Measurements from ENCODE around the gene SH3RF3. TPM values are rescaled to one million over a fixed set of nuclear protein-coding genes. Genes with fewer than 3 reads are reported as not detected.

The SH3RF3 gene
- polyA plus RNA-seq, 1 donor (not counting 4 experiments of a cell fraction or from before 2014, with no cell fraction given) = 0.08 TPM

GRCh38 chr2:109349503-109350465, 220.8 kb downstream of the SH3RF3 start:
- Histone ChIP-seq H3K9me1 (ENCODE audit: control insufficient read depth, extremely low read depth, insufficient read depth, low read length) (no peaks in the 10 kb centered on the region), H3K4me1 (ENCODE audit: control insufficient read depth, extremely low read depth, insufficient read depth, low read length) (peaks cover 14% of the 10 kb centered on the region), H3K9ac (ENCODE audit: control insufficient read depth, extremely low read depth, insufficient read depth, low read length) (no peak overlapping the region), H4K20me1 (ENCODE audit: control insufficient read depth, extremely low read depth, insufficient read depth, low read length) (no peaks in the 10 kb centered on the region), H3K4me2 (ENCODE audit: control insufficient read depth, extremely low read depth, insufficient read depth, low read depth, low read length) (no peak overlapping the region), H3K36me3 (ENCODE audit: control insufficient read depth in 2 of 2, extremely low read depth in 1 of 2, insufficient read depth in 2 of 2, low read length in 2 of 2) (no peaks in the 10 kb centered on the region), H3K27me3 (ENCODE audit: control insufficient read depth, extremely low read depth, insufficient read depth, low read length) (peaks cover 34% of the 10 kb centered on the region), H3K27ac (ENCODE audit: control insufficient read depth, insufficient read depth, low read length) (no peak overlapping the region), H3K9me3 (ENCODE audit: control insufficient read depth, low read depth, low read length) (no peaks in the 10 kb centered on the region), H2AFZ (ENCODE audit: control insufficient read depth, low read length) (no peak overlapping the region), H3K4me3 (ENCODE audit: control insufficient read depth in 2 of 3, extremely low read depth in 1 of 3, insufficient read depth in 2 of 3, low read depth in 1 of 3, low read length in 3 of 3) (no peak overlapping the region), H3K79me2 (ENCODE audit: control insufficient read depth, insufficient read depth, low read length) (no peaks in the 10 kb centered on the region)
- TF ChIP-seq EZH2 (IDR thresholded peaks at IDR 0.05; ENCODE audit: low read length) (no peak), CTCF (optimal IDR thresholded peaks at IDR 0.05 in 1 of 3, IDR thresholded peaks at IDR 0.05 in 1 of 3, conservative IDR thresholded peaks at IDR 0.05 in 1 of 3; ENCODE audit: extremely low read depth in 1 of 3, insufficient read depth in 2 of 3, low read length in 3 of 3) (no peak)
- dilution Hi-C loops (cut with MboI; ENCODE audit: extremely low pct_ligation_motif_present, low sequenced_read_pairs) = no loop called here
- FAIRE-seq (no peak), DNase-seq (ENCODE audit: low read depth, low spot score) (no peak)

- no peaks in the 10 kb centered on the region for H4K20me1 ChIP-seq (ENCODE audit: control insufficient read depth, extremely low read depth, insufficient read depth, low read length)
- DNase-seq (ENCODE audit: low read depth, low spot score) = no peak
- H3K79me2 ChIP-seq (ENCODE audit: control insufficient read depth, insufficient read depth, low read length) = no peaks in the 10 kb centered on the region
- no peaks in the 10 kb centered on the region for H3K36me3 ChIP-seq (ENCODE audit: control insufficient read depth in 2 of 2, extremely low read depth in 1 of 2, insufficient read depth in 2 of 2, low read length in 2 of 2)
- FAIRE-seq = no peak
- no peak overlapping the region for H3K27ac ChIP-seq (ENCODE audit: control insufficient read depth, insufficient read depth, low read length)
- peaks cover 14% of the 10 kb centered on the region for H3K4me1 ChIP-seq (ENCODE audit: control insufficient read depth, extremely low read depth, insufficient read depth, low read length)
- peak overlapping the region; percentile 23 for H3K4me2 ChIP-seq (ENCODE audit: control insufficient read depth, extremely low read depth, insufficient read depth, low read depth, low read length)
- H3K9me1 ChIP-seq (ENCODE audit: control insufficient read depth, extremely low read depth, insufficient read depth, low read length) = no peaks in the 10 kb centered on the region
- H2AFZ ChIP-seq (ENCODE audit: control insufficient read depth, low read length) = no peak overlapping the region
- H3K9me3 ChIP-seq (ENCODE audit: control insufficient read depth, low read depth, low read length) = no peaks in the 10 kb centered on the region
- H3K4me3 ChIP-seq (ENCODE audit: control insufficient read depth in 2 of 3, extremely low read depth in 1 of 3, insufficient read depth in 2 of 3, low read depth in 1 of 3, low read length in 3 of 3) = no peak overlapping the region
- dilution Hi-C loops (cut with MboI; ENCODE audit: extremely low pct_ligation_motif_present, low sequenced_read_pairs) = no loop called here
- no peak overlapping the region for H3K9ac ChIP-seq (ENCODE audit: control insufficient read depth, extremely low read depth, insufficient read depth, low read length)
- peaks cover 34% of the 10 kb centered on the region for H3K27me3 ChIP-seq (ENCODE audit: control insufficient read depth, extremely low read depth, insufficient read depth, low read length)
- TF ChIP-seq EZH2 (IDR thresholded peaks at IDR 0.05; ENCODE audit: low read length) = no peak
- TF ChIP-seq CTCF (optimal IDR thresholded peaks at IDR 0.05 in 1 of 3, IDR thresholded peaks at IDR 0.05 in 1 of 3, conservative IDR thresholded peaks at IDR 0.05 in 1 of 3; ENCODE audit: extremely low read depth in 1 of 3, insufficient read depth in 2 of 3, low read length in 3 of 3) = no peak
Observed at GRCh38 chr2:109350526-109350925, 221.5 kb downstream of the SH3RF3 start.

All from keratinocyte (primary cell).